ENCODE results near the gene DACT2.

DNA sequence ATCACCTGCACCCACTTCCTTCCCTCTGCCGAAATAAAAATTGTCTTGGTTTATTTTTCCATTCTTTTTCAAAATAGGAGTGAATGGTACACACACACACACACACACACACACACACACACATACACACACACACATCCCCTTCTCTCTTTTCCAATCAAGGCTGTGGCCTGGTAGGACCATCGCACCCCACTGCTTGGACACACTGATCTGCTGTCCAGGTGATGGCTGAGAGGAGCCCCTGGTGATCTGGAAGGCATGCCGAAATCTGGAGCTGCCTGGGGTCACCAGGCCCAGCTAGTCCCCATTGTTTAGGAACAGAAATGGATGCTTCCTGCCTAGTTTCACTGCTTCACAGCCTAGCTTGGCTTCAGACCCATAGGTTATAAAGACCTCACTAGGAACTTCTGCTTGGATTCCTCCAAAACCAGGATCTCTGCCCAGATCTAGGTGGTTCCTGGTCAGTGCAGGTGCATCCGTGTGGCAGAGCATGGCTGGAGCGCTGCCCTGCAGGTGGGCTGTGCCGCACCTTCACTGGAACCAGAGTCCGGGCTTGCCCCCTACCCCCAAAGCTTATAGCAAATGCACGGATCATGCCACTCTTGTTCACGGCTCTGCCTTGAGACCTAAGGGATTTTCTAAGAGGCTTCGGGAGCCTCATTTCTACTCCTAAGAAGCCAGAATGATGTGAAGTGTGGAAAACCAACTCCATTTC is 42.9 kb upstream of the DACT2 start:
- no peak for TF ChIP-seq CTCF (IDR thresholded peaks at IDR 0.05; ENCODE audit: control extremely low read depth in 1 of 3, insufficient read depth in 1 of 3, low read depth in 1 of 3, low read length in 3 of 3)
- no peak for TF ChIP-seq RNF2 (IDR thresholded peaks at IDR 0.05; ENCODE audit: borderline replicate concordance, low read depth, low read length, missing control alignments, poor library complexity, severe bottlenecking)
- TF ChIP-seq EZH2 (IDR thresholded peaks at IDR 0.05; ENCODE audit: low read depth, low read length, severe bottlenecking), result no peak
- TF ChIP-seq CTBP2 (IDR thresholded peaks at IDR 0.05; ENCODE audit: borderline replicate concordance, insufficient read depth, insufficient read length, low read length), result no peak
- no peak for TF ChIP-seq BRCA1 (IDR thresholded peaks at IDR 0.05; ENCODE audit: low read depth, low read length)
- no peak for TF ChIP-seq GABPA (IDR thresholded peaks at IDR 0.05; ENCODE audit: borderline replicate concordance, insufficient read depth, low read length)
- no peak for TF ChIP-seq TCF12 (IDR thresholded peaks at IDR 0.05; ENCODE audit: low read depth, low read length)
- no peak for TF ChIP-seq SP1 (IDR thresholded peaks at IDR 0.05; ENCODE audit: low read depth, low read length)
- no peak for TF ChIP-seq CBX5 (IDR thresholded peaks at IDR 0.05; ENCODE audit: low read depth, low read length)
- no peak for TF ChIP-seq RAD21 (IDR thresholded peaks at IDR 0.05 in 1 of 2, conservative IDR thresholded peaks at IDR 0.05 in 1 of 2; ENCODE audit: low read depth in 2 of 2, low read length in 2 of 2)
- TF ChIP-seq EP300 (IDR thresholded peaks at IDR 0.05; ENCODE audit: borderline replicate concordance in 1 of 2, low read depth in 2 of 2, low read length in 2 of 2), result no peak
